GM12878 (cell line): ENCODE results near the gene LIFR. TPM values are rescaled to one million over a fixed set of nuclear protein-coding genes. Genes with fewer than 3 reads are reported as not detected.

Source experiments
- ATAC-seq: fragments of 200-7000 bp; cut with Tn5 transposase; 3 replicates; pipeline ENCODE4 v1.9.1; 2020; ENCODE audit warnings: mild to moderate bottlenecking, moderate library complexity
- BruUV-seq: library from RNA; stranded (reverse); fragments of 400-500 nt; replicated peaks from 2 replicates; lab custom pipeline; 2021; lab: Mats Ljungman, UMichigan
- CTCF ChIA-PET: fragments of 300-600 bp; sonication (Branson Sonifier 250); formaldehyde crosslinking; extraction: SDS; loops from one replicate; lab custom pipeline; 2021; ENCODE audit warnings: inconsistent platforms; lab: Yijun Ruan, JAX
- POLR2A ChIA-PET: fragments of 350-600 bp; formaldehyde crosslinking; extraction: SDS; loops from one replicate; lab custom pipeline; 2021; ENCODE audit warnings: inconsistent platforms; lab: Charles Lee
- RAD21 ChIA-PET: fragments of 300-600 bp; sonication (Branson Sonifier 250); formaldehyde crosslinking; loops from one replicate; lab custom pipeline; 2023; ENCODE audit warnings: antibody characterized with exemption; ENCODE audit not compliant: unreplicated experiment; lab: Charles Lee
- SMC1A ChIA-PET: fragments of 300-600 bp; sonication (Branson Sonifier 250); formaldehyde crosslinking; loops from one replicate; lab custom pipeline; 2023; ENCODE audit not compliant: unreplicated experiment, uncharacterized antibody; lab: Charles Lee
- DNase-seq: peaks from one replicate; pipeline ENCODE4 v3.0.0-alpha.2; 2011; ENCODE audit warnings: low read depth, low spot score
- FAIRE-seq: peaks from 3 replicates; lab custom pipeline; 2011; peaks lifted over from hg19 to GRCh38; lab: Jason Lieb, UNC
- H2AFZ ChIP-seq: 2 replicates; pipeline ENCODE4 v1.6.0; 2011; ENCODE audit warnings: low read depth, low read length, control low read depth; ENCODE audit not compliant: control insufficient read depth
- H3K27ac ChIP-seq: 2 replicates; pipeline ENCODE4 v1.5.1; 2011; ENCODE audit warnings: control low read depth; ENCODE audit not compliant: control insufficient read depth, insufficient read depth
- H3K27me3 ChIP-seq, 2 experiments: replicated peaks in 1 of 2; 2 replicates each; pipeline versions ENCODE4 v1.6.0 to v1.6.1; 2011; ENCODE audit warnings: low read length in 1 of 2; ENCODE audit not compliant: control insufficient read depth in 2 of 2, insufficient read depth in 2 of 2
- H3K36me3 ChIP-seq, 2 experiments: 2 replicates each; pipeline ENCODE4 v1.5.1; 2011; ENCODE audit warnings: low read length in 1 of 2; ENCODE audit not compliant: control insufficient read depth in 2 of 2, insufficient read depth in 2 of 2
- H3K4me1 ChIP-seq: 2 replicates; pipeline ENCODE4 v1.6.1; 2011; ENCODE audit warnings: mild to moderate bottlenecking, low read length, moderate library complexity, mixed read lengths; ENCODE audit not compliant: control insufficient read depth, insufficient read depth
- H3K4me2 ChIP-seq: 2 replicates; pipeline ENCODE4 v1.6.0; 2011; ENCODE audit warnings: control low read depth; ENCODE audit not compliant: control insufficient read depth, insufficient read depth
- H3K4me3 ChIP-seq: fragments of 200-600 bp; sonication (generic); 2 replicates; pipeline ENCODE4 v1.5.1; 2016
- H3K79me2 ChIP-seq: 2 replicates; pipeline ENCODE4 v1.6.0; 2011; ENCODE audit warnings: low read length; ENCODE audit not compliant: control insufficient read depth, insufficient read depth
- H3K9ac ChIP-seq: 2 replicates; pipeline ENCODE4 v1.8.0; 2011; ENCODE audit warnings: low read length, control low read depth, mixed read lengths; ENCODE audit not compliant: control insufficient read depth, insufficient read depth
- H3K9me3 ChIP-seq: replicated peaks from 3 replicates; pipeline ENCODE4 v1.5.1; 2011; ENCODE audit warnings: mild to moderate bottlenecking, low read length; ENCODE audit not compliant: control insufficient read depth, insufficient read depth
- H4K20me1 ChIP-seq: 2 replicates; pipeline ENCODE4 v1.6.0; 2011; ENCODE audit not compliant: control insufficient read depth, insufficient read depth
- BCL11A ChIP-seq: IDR thresholded peaks from 2 replicates; pipeline ENCODE4 v1.6.1; 2011; ENCODE audit warnings: low read depth, low read length
- BCL3 ChIP-seq: IDR thresholded peaks from 2 replicates; pipeline ENCODE4 v1.6.1; 2011; ENCODE audit warnings: borderline replicate concordance, low read depth, mild to moderate bottlenecking, moderate library complexity, low read length; ENCODE audit not compliant: insufficient read depth, poor library complexity, severe bottlenecking
- CEBPZ ChIP-seq: fragments of 150-350 bp; IDR thresholded peaks from 2 replicates; pipeline ENCODE4 v1.6.1; 2016; ENCODE audit warnings: low read depth, low read length
- CTCF ChIP-seq, 3 experiments: IDR thresholded peaks in 2 of 3; conservative IDR thresholded peaks in 1 of 3; 2 replicates each; pipeline ENCODE4 v1.5.1; 2011; ENCODE audit warnings: low read depth in 3 of 3, low read length in 3 of 3, mild to moderate bottlenecking in 3 of 3, control low read depth in 2 of 3, moderate library complexity in 2 of 3, inconsistent platforms in 1 of 3, mixed read lengths in 1 of 3; ENCODE audit not compliant: control insufficient read depth in 2 of 3, insufficient read depth in 1 of 3; ENCODE audit errors: extremely low read depth in 1 of 3
- DPF2 ChIP-seq: fragments of 450-650 bp; IDR thresholded peaks from 2 replicates; pipeline ENCODE4 v1.6.1; 2017; ENCODE audit warnings: mild to moderate bottlenecking
- FOS ChIP-seq: IDR thresholded peaks from 3 replicates; pipeline ENCODE4 v1.6.1; 2011; ENCODE audit warnings: borderline replicate concordance; ENCODE audit not compliant: insufficient read length; ENCODE audit errors: extremely low read depth
- GABPA ChIP-seq: IDR thresholded peaks from 2 replicates; pipeline ENCODE4 v1.6.1; 2014; ENCODE audit warnings: antibody characterized with exemption, low read depth, mild to moderate bottlenecking, inconsistent platforms
- HDAC2 ChIP-seq: fragments of 200-600 bp; sonication (generic); IDR thresholded peaks from 2 replicates; pipeline ENCODE4 v1.6.1; 2017
- IRF4 ChIP-seq: IDR thresholded peaks from 2 replicates; pipeline ENCODE4 v1.6.1; 2011; ENCODE audit warnings: low read depth, low read length
- PKNOX1 ChIP-seq: fragments of 450-650 bp; IDR thresholded peaks from 2 replicates; pipeline ENCODE4 v1.6.1; 2016; ENCODE audit warnings: mild to moderate bottlenecking
- RAD21 ChIP-seq: IDR thresholded peaks from 2 replicates; pipeline ENCODE4 v1.6.1; 2011; ENCODE audit warnings: mild to moderate bottlenecking, low read depth, low read length, moderate library complexity; ENCODE audit not compliant: insufficient read depth
- RBBP5 ChIP-seq: fragments of 200-600 bp; sonication (generic); conservative IDR thresholded peaks from 2 replicates; pipeline ENCODE4 v1.6.1; 2016
- SREBF1 ChIP-seq: IDR thresholded peaks from 2 replicates; pipeline ENCODE4 v1.6.1; 2012; ENCODE audit warnings: mild to moderate bottlenecking, low read length
- ZBTB11 ChIP-seq: fragments of 450-650 bp; formaldehyde crosslinking; IDR thresholded peaks from 2 replicates; pipeline ENCODE4 v1.5.0; 2022; ENCODE audit warnings: mild to moderate bottlenecking, missing genetic modification characterization
- WGBS: methylation state at CpG from one replicate; pipeline ENCODE4 v1.1.6; 2016; ENCODE audit warnings: low lambda C conversion rate; ENCODE audit not compliant: insufficient replicate concordance, insufficient coverage; ENCODE audit errors: missing lambda C conversion rate; 5-methylcytosine and 5-hydroxymethylcytosine counted together
- in situ Hi-C: fragments of 300-500 bp; cut with MboI; formaldehyde crosslinking; loops from 9 replicates; pipeline ENCODE4 v1.14.3; 2018; ENCODE audit warnings: mixed read lengths
- intact Hi-C: fragments of 100-400 bp; cut with micrococcal nuclease; formaldehyde crosslinking; loops from one replicate; pipeline ENCODE4 v1.14.2; 2022; ENCODE audit not compliant: unreplicated experiment
- polyA plus RNA-seq, 11 experiments: library from polyadenylated mRNA; depleted of rRNA in 4 of 11; unstranded in 6 of 11; stranded (reverse) in 5 of 11; fragments of >200 nt; fragmentation: Nextera tagmentation in 4 of 11; fragmentation: Illumina TruSeq in 1 of 11; extraction: Ambion mirVana in 4 of 11; extraction: Trizol in 1 of 11; gene quantifications; 1 replicate in 1 of 11; 2 replicates in 10 of 11; pipeline versions ENCODE4 v1.2.1 to v1.2.3, GENCODE V29; 2011 to 2016; ENCODE audit warnings: inconsistent platforms in 2 of 11, missing spikeins in 2 of 11, low read depth in 1 of 11
- total RNA-seq, 4 experiments: library from RNA; depleted of rRNA in 3 of 4; stranded (reverse); fragments of >200 nt in 3 of 4; fragmentation: Illumina TruSeq in 1 of 4; extraction: Trizol in 1 of 4; gene quantifications; 2 replicates each; pipeline versions ENCODE4 v1.2.1 to v1.2.3, GENCODE V29; 2013 to 2021

Gene LIFR
- total and polyA plus RNA-seq, 10 of the 15 experiments (the other 5 are each of a cell fraction or from before 2014, with no cell fraction given) = 0.10 TPM; not detected in 9

GRCh38 chr5:38602641-38603040 lies 46.2 kb upstream of the LIFR start:
- CTCF ChIA-PET = no interaction called here
- in situ Hi-C loops = no loop called here
- TF ChIP-seq SREBF1 (no peak), CTCF (IDR thresholded peaks at IDR 0.05 in 2 of 3, conservative IDR thresholded peaks at IDR 0.05 in 1 of 3; ENCODE audit: control insufficient read depth in 2 of 3, extremely low read depth in 1 of 3, insufficient read depth in 1 of 3, low read depth in 3 of 3, low read length in 3 of 3) (no peak), GABPA (no peak), RAD21 (no peak), ZBTB11 (CRISPR knock-in tag) (no peak), CEBPZ (no peak), PKNOX1 (no peak), FOS (no peak), DPF2 (no peak), IRF4 (no peak), HDAC2 (no peak), BCL3 (no peak), RBBP5 (no peak), BCL11A (no peak)

More at GRCh38 chr5:38602641-38603040, 46.2 kb upstream of the LIFR start:
- no peak overlapping the region for H3K4me2 ChIP-seq
- no peaks in the 10 kb centered on the region for H3K4me1 ChIP-seq
- H3K36me3 ChIP-seq = no peaks in the 10 kb centered on the region
- intact Hi-C loops = no loop called here
- H2AFZ ChIP-seq = no peak overlapping the region
- H3K79me2 ChIP-seq = no peaks in the 10 kb centered on the region
- no peak for DNase-seq
- H3K4me3 ChIP-seq = no peak overlapping the region
- ChIA-PET POLR2A (no interaction called here), SMC1A (no interaction called here), RAD21 (no interaction called here)
- no peaks in the 10 kb centered on the region for H3K27me3 ChIP-seq
- H3K9me3 ChIP-seq = no peaks in the 10 kb centered on the region
- no peak for ATAC-seq
- FAIRE-seq = no peak
- no peak overlapping the region for H3K27ac ChIP-seq
- 67% methylated on average over 5 of the region's 5 CpGs for WGBS
- no peaks in the 10 kb centered on the region for H4K20me1 ChIP-seq
- H3K9ac ChIP-seq = no peak overlapping the region
- BruUV-seq = no TSS peak
